GM23338 (cell line): ENCODE results near the gene BCL2L14. TPM values are rescaled to one million over a fixed set of nuclear protein-coding genes. Genes with fewer than 3 reads are reported as not detected.

ENCODE experiments used
- ATAC-seq: fragments of 200-7000 bp; cut with Tn5 transposase; 3 replicates; pipeline ENCODE4 v1.9.1; 2020
- DNase-seq: peaks from one replicate; pipeline ENCODE4 v3.0.0-alpha.2; 2015; ENCODE audit warnings: low spot score
- H2AFZ ChIP-seq: fragments of 200-600 bp; sonication (generic); 2 replicates; pipeline ENCODE4 v1.8.0; 2016; ENCODE audit warnings: antibody characterized with exemption, mild to moderate bottlenecking, moderate library complexity
- H3F3A ChIP-seq: fragments of 200-600 bp; sonication (generic); replicated peaks from 2 replicates; pipeline ENCODE4 v1.8.0; 2017; ENCODE audit warnings: antibody characterized with exemption, mixed run types, low read depth
- H3K27ac ChIP-seq: fragments of 200-600 bp; sonication (generic); 2 replicates; pipeline ENCODE4 v1.6.1; 2016; ENCODE audit warnings: low read depth
- H3K27me3 ChIP-seq: fragments of 200-600 bp; sonication (generic); 2 replicates; pipeline ENCODE4 v1.8.0; 2016; ENCODE audit warnings: mild to moderate bottlenecking, mixed run types, moderate library complexity; ENCODE audit not compliant: insufficient read depth
- H3K36me3 ChIP-seq: fragments of 200-600 bp; sonication (generic); 2 replicates; pipeline ENCODE4 v1.8.0; 2016; ENCODE audit warnings: mild to moderate bottlenecking; ENCODE audit not compliant: insufficient read depth
- H3K4me1 ChIP-seq: fragments of 200-600 bp; sonication (generic); 2 replicates; pipeline ENCODE4 v1.8.0; 2016; ENCODE audit warnings: mild to moderate bottlenecking, moderate library complexity; ENCODE audit not compliant: insufficient read depth
- H3K4me2 ChIP-seq: fragments of 200-600 bp; sonication (generic); 2 replicates; pipeline ENCODE4 v1.7.1; 2017; ENCODE audit warnings: mixed run types
- H3K4me3 ChIP-seq: fragments of 200-600 bp; sonication (generic); 2 replicates; pipeline ENCODE4 v1.6.1; 2016; ENCODE audit warnings: mixed run types
- H3K79me2 ChIP-seq: fragments of 200-600 bp; sonication (generic); replicated peaks from 2 replicates; pipeline ENCODE4 v1.8.0; 2017; ENCODE audit warnings: mild to moderate bottlenecking; ENCODE audit not compliant: insufficient read depth
- H3K9me2 ChIP-seq: fragments of 200-600 bp; sonication (generic); 2 replicates; pipeline ENCODE4 v1.8.0; 2017; ENCODE audit not compliant: insufficient read depth
- H4K20me1 ChIP-seq: fragments of 200-600 bp; sonication (generic); replicated peaks from 2 replicates; pipeline ENCODE4 v1.8.0; 2017; ENCODE audit warnings: mild to moderate bottlenecking; ENCODE audit not compliant: insufficient read depth
- H3K27ac Mint-ChIP-seq: 2 replicates; pipeline ENCODE4 v1.8.0; 2020; ENCODE audit warnings: inconsistent platforms, mild to moderate bottlenecking, moderate library complexity, mixed read lengths
- H3K27me3 Mint-ChIP-seq: 3 replicates; pipeline ENCODE4 v1.8.0; 2022; ENCODE audit warnings: low read depth, mild to moderate bottlenecking, moderate library complexity, mixed read lengths, inconsistent platforms; ENCODE audit not compliant: insufficient read depth, poor library complexity
- H3K36me3 Mint-ChIP-seq: 3 replicates; pipeline ENCODE4 v1.8.0; 2021; ENCODE audit warnings: low read depth, mild to moderate bottlenecking, inconsistent platforms, moderate library complexity, mixed read lengths
- H3K4me1 Mint-ChIP-seq: 3 replicates; pipeline ENCODE4 v1.8.0; 2020; ENCODE audit warnings: mild to moderate bottlenecking, inconsistent platforms, mixed read lengths
- H3K4me3 Mint-ChIP-seq: 3 replicates; pipeline ENCODE4 v1.8.0; 2021; ENCODE audit warnings: moderate library complexity, mild to moderate bottlenecking, inconsistent platforms, mixed read lengths
- H3K9me3 Mint-ChIP-seq: 3 replicates; pipeline ENCODE4 v1.8.0; 2020; ENCODE audit warnings: moderate library complexity, mild to moderate bottlenecking, inconsistent platforms, mixed read lengths
- CREB1 ChIP-seq: fragments of 250-450 bp; sonication (Bioruptor Pico); IDR thresholded peaks from 2 replicates; pipeline ENCODE4 v1.5.0; 2020; ENCODE audit warnings: low read depth, mild to moderate bottlenecking, moderate library complexity
- ETS1 ChIP-seq: IDR thresholded peaks from 2 replicates; pipeline ENCODE4 v1.6.1; 2016; ENCODE audit warnings: antibody characterized with exemption
- EZH2phosphoT487 ChIP-seq: fragments of 200-600 bp; sonication (generic); IDR thresholded peaks from one replicate; pipeline ENCODE4 v1.8.1; 2018; ENCODE audit warnings: antibody characterized with exemption; ENCODE audit not compliant: unreplicated experiment
- JUNB ChIP-seq: IDR thresholded peaks from one replicate; pipeline ENCODE4 v1.6.1; 2016; ENCODE audit warnings: antibody characterized with exemption; ENCODE audit not compliant: unreplicated experiment
- POLR2AphosphoS5 ChIP-seq: IDR thresholded peaks from 2 replicates; pipeline ENCODE4 v1.6.1; 2016; ENCODE audit warnings: antibody characterized with exemption, low read depth
- REST ChIP-seq: IDR thresholded peaks from one replicate; pipeline ENCODE4 v1.6.1; 2018; ENCODE audit warnings: antibody characterized with exemption; ENCODE audit not compliant: unreplicated experiment
- STAT1 ChIP-seq: IDR thresholded peaks from one replicate; pipeline ENCODE4 v1.6.1; 2016; ENCODE audit warnings: antibody characterized with exemption; ENCODE audit not compliant: unreplicated experiment
- ZNF331 ChIP-seq: fragments of 250-450 bp; sonication (Bioruptor Pico); IDR thresholded peaks from 2 replicates; pipeline ENCODE4 v1.5.0; 2020; ENCODE audit warnings: low read depth, mild to moderate bottlenecking, moderate library complexity
- ZNF462 ChIP-seq: fragments of 250-450 bp; sonication (Bioruptor Pico); IDR thresholded peaks from 2 replicates; pipeline ENCODE4 v1.5.0; 2020; ENCODE audit warnings: mild to moderate bottlenecking, moderate library complexity
- polyA plus RNA-seq: library from polyadenylated mRNA; unstranded; fragments of >200 nt; fragmentation: Nextera tagmentation; extraction: Ambion mirVana; gene quantifications from 2 replicates; pipeline ENCODE4 v1.2.1, GENCODE V29; 2016
- total RNA-seq: library from RNA; depleted of rRNA; stranded (reverse); fragments of >200 nt; shearing (Covaris generic); gene quantifications from 2 replicates; pipeline ENCODE4 v1.2.3, GENCODE V29; 2014

Gene BCL2L14
- total and polyA plus RNA-seq, 2 experiments from 2014 or later = 2.1 to 2.7 TPM

- no peak for TF ChIP-seq ETS1
Observed at GRCh38 chr12:12086973-12087692, 16.4 kb downstream of the BCL2L14 start (continued).

- ATAC-seq (no peak), DNase-seq (no peak)
- Histone ChIP-seq H3F3A (peaks cover 16% of the 10 kb centered on the region; the same call in 1 of the 2 replicates), H3K4me1 (peaks cover 33% of the 10 kb centered on the region), H2AFZ (peak overlapping the region; percentile 61; the same call in 1 of the 2 replicates), H4K20me1 (no peaks in the 10 kb centered on the region), H3K4me3 (peak overlapping the region; percentile 7), H3K27ac (peak overlapping the region; percentile 90), H3K9me2 (peaks cover 14% of the 10 kb centered on the region; the same call in 1 of the 2 replicates), H3K79me2 (no peaks in the 10 kb centered on the region), H3K36me3 (no peaks in the 10 kb centered on the region), H3K4me2 (peak overlapping the region; percentile 53), H3K27me3 (no peaks in the 10 kb centered on the region)
- Mint-ChIP-seq H3K36me3 (no peaks in the 10 kb centered on the region), H3K4me1 (peaks cover 23% of the 10 kb centered on the region), H3K27ac (peak overlapping the region; percentile 92; the same call in 1 of the 2 replicates), H3K4me3 (no peak overlapping the region; the same call in 2 of the 3 replicates), H3K27me3 (peaks cover 8% of the 10 kb centered on the region), H3K9me3 (no peaks in the 10 kb centered on the region)
- TF ChIP-seq POLR2AphosphoS5 (no peak), JUNB (no peak), CREB1 (CRISPR knock-in tag) (no peak), REST (no peak), ZNF462 (no peak), EZH2phosphoT487 (no peak), ZNF331 (CRISPR knock-in tag) (no peak), STAT1 (no peak)
Observed at GRCh38 chr12:12087693-12088034, 16.9 kb downstream of the BCL2L14 start.
